Measurements from ENCODE around the gene CHD2. TPM values are rescaled to one million over a fixed set of nuclear protein-coding genes. Genes with fewer than 3 reads are reported as not detected.

CHD2 gene
- total and polyA plus RNA-seq, 2 donors (not counting 3 experiments of a cell fraction or from before 2014, with no cell fraction given) = 53.8 to 97.9 TPM

DNA sequence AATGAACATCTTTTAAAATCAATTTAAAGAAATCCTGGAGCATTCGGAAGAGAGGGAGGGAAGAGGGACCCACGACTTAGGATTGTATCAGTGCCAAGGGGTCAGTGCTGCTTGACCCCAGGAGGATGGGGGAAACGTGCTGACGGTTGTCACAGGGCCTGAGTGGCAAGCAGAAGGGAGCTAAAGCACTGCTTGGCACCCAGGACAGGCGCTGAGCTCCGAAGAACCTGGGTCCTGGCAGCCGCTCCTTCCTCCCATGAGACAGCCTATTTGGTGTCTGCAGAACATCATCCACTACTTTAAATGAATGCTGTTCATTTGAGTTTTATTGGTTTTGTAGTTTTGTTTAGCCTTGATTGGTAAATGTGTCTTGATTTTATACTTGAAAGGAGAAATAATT, 134.4 kb downstream of the CHD2 start:
- Histone ChIP-seq H4K20me1 (replicated peaks; ENCODE audit: control insufficient read depth, extremely low read depth, insufficient read depth, low read length) (no peaks in the 10 kb centered on the region), H3K9ac (replicated peaks; ENCODE audit: extremely low read depth, insufficient read depth, low read length) (no peak overlapping the region), H3K27me3 (ENCODE audit: control insufficient read depth in 2 of 2, insufficient read depth in 2 of 2, low read length in 2 of 2) (no peaks in the 10 kb centered on the region), H2AFZ (ENCODE audit: low read depth, low read length) (no peak overlapping the region), H3K4me1 (ENCODE audit: control insufficient read depth, extremely low read depth, insufficient read depth, low read length) (peaks cover 5% of the 10 kb centered on the region), H3K36me3 (ENCODE audit: control insufficient read depth in 2 of 2, extremely low read depth in 1 of 2, insufficient read depth in 2 of 2, low read length in 2 of 2) (no peaks in the 10 kb centered on the region), H3K27ac (ENCODE audit: insufficient read depth, low read depth, low read length) (no peak overlapping the region), H3K4me2 (ENCODE audit: insufficient read depth, low read length) (no peak overlapping the region), H3K79me2 (ENCODE audit: control insufficient read depth, insufficient read depth, low read length) (no peaks in the 10 kb centered on the region), H3K4me3 (replicated peaks in 1 of 3; ENCODE audit: insufficient read depth in 1 of 3, low read depth in 1 of 3, low read length in 3 of 3) (no peak overlapping the region), H3K9me1 (replicated peaks; ENCODE audit: control insufficient read depth, extremely low read depth, insufficient read depth, low read length) (no peaks in the 10 kb centered on the region), H3K9me3 (replicated peaks; ENCODE audit: control insufficient read depth, insufficient read depth, low read length) (no peaks in the 10 kb centered on the region)
- DNase-seq (ENCODE audit: low read depth, low spot score) (no peak), FAIRE-seq (no peak)
- dilution Hi-C loops (cut with MboI; ENCODE audit: extremely low pct_ligation_motif_present, low sequenced_read_pairs) = no loop called here
- no TSS peak for BruUV-seq (replicated peaks)
- POLR2A ChIA-PET = no interaction called here
- CTCF ChIA-PET = interaction anchor here (4.8 kb wide), 1 partner anchor 1289 kb away, joined by 29 read pairs; no protein-coding TSS in a partner anchor
- TF ChIP-seq JUN (IDR thresholded peaks at IDR 0.05; ENCODE audit: borderline replicate concordance, insufficient read depth, insufficient read length, low read depth) = no peak
- intact Hi-C loops (cut with micrococcal nuclease) = loop anchor here (5.0 kb wide), 2 partner anchors 237 to 963 kb away; no protein-coding TSS in a partner anchor

DNA sequence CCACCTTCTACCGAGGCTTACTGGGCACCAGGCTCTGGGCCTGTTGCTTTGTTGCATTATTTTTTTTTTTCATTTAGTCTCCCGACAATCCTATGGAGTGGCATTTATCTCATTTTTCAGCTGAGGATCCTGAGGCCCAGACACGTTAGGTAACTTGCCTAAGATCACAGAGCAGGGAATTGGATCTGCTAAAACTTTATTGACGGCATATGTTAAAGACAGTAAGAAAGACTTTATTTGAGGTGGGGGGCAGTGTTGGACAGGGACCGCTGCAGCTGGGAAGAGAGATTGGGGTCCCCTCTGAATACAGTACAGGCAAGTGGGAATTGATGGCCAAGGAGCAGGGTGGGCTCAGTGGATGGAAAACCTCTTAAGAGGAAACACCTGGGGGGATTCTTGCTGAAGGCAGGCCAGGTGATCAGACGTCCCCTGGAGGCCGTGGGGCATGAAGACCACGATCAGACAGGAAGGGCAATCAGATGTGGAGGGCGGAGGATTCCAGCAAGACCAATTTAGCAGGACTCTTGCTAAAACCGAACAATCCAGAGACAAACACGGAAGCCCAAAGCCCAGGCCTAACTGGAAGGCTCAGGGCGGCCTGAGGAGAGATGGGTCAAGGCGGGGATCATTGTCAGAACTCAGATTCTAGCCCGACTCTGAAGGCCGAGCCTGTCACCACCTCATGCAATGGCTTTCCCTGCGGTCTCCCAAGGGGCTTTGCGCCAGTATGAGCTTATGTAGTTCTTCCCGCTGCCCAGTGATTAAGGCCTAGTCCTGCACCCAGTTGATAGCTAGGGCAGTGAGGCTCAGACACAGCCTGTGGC, 135.2 kb downstream of the CHD2 start:
- intact Hi-C loops (cut with micrococcal nuclease) (no loop called here), dilution Hi-C loops (cut with MboI; ENCODE audit: extremely low pct_ligation_motif_present, low sequenced_read_pairs) (no loop called here)
- no peak for FAIRE-seq
- Histone ChIP-seq H3K9me3 (replicated peaks; ENCODE audit: control insufficient read depth, insufficient read depth, low read length) (no peaks in the 10 kb centered on the region), H3K27me3 (ENCODE audit: control insufficient read depth in 2 of 2, insufficient read depth in 2 of 2, low read length in 2 of 2) (no peaks in the 10 kb centered on the region), H4K20me1 (replicated peaks; ENCODE audit: control insufficient read depth, extremely low read depth, insufficient read depth, low read length) (no peaks in the 10 kb centered on the region), H3K4me2 (ENCODE audit: insufficient read depth, low read length) (no peak overlapping the region), H3K27ac (ENCODE audit: insufficient read depth, low read depth, low read length) (no peak overlapping the region), H3K9ac (replicated peaks; ENCODE audit: extremely low read depth, insufficient read depth, low read length) (no peak overlapping the region), H3K79me2 (ENCODE audit: control insufficient read depth, insufficient read depth, low read length) (no peaks in the 10 kb centered on the region), H3K4me3 (replicated peaks in 1 of 3; ENCODE audit: insufficient read depth in 1 of 3, low read depth in 1 of 3, low read length in 3 of 3) (no peak overlapping the region), H3K4me1 (ENCODE audit: control insufficient read depth, extremely low read depth, insufficient read depth, low read length) (no peaks in the 10 kb centered on the region), H3K36me3 (ENCODE audit: control insufficient read depth in 2 of 2, extremely low read depth in 1 of 2, insufficient read depth in 2 of 2, low read length in 2 of 2) (no peaks in the 10 kb centered on the region), H2AFZ (ENCODE audit: low read depth, low read length) (no peak overlapping the region), H3K9me1 (replicated peaks; ENCODE audit: control insufficient read depth, extremely low read depth, insufficient read depth, low read length) (no peaks in the 10 kb centered on the region)
- no peak for DNase-seq (ENCODE audit: low read depth, low spot score)
- BruUV-seq (replicated peaks) = no TSS peak
- POLR2A ChIA-PET = no interaction called here
- CTCF ChIA-PET = interaction anchor here (0.7 to 4.8 kb wide), 3 partner anchors 17 to 1289 kb away, joined by 3 to 29 read pairs (median 3); no protein-coding TSS in a partner anchor
- TF ChIP-seq, protein P1, sequence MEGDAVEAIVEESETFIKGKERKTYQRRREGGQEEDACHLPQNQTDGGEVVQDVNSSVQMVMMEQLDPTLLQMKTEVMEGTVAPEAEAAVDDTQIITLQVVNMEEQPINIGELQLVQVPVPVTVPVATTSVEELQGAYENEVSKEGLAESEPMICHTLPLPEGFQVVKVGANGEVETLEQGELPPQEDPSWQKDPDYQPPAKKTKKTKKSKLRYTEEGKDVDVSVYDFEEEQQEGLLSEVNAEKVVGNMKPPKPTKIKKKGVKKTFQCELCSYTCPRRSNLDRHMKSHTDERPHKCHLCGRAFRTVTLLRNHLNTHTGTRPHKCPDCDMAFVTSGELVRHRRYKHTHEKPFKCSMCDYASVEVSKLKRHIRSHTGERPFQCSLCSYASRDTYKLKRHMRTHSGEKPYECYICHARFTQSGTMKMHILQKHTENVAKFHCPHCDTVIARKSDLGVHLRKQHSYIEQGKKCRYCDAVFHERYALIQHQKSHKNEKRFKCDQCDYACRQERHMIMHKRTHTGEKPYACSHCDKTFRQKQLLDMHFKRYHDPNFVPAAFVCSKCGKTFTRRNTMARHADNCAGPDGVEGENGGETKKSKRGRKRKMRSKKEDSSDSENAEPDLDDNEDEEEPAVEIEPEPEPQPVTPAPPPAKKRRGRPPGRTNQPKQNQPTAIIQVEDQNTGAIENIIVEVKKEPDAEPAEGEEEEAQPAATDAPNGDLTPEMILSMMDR (IDR thresholded peaks at IDR 0.05; ENCODE audit: extremely low read depth in 1 of 2, insufficient read depth in 1 of 2, low read depth in 1 of 2, low read length in 2 of 2) = no peak
- no peak for TF ChIP-seq EZH2 (IDR thresholded peaks at IDR 0.05; ENCODE audit: borderline replicate concordance, low read depth, low read length, severe bottlenecking)
- no peak for TF ChIP-seq JUN (IDR thresholded peaks at IDR 0.05; ENCODE audit: borderline replicate concordance, insufficient read depth, insufficient read length, low read depth)
- TF ChIP-seq, protein P2, sequence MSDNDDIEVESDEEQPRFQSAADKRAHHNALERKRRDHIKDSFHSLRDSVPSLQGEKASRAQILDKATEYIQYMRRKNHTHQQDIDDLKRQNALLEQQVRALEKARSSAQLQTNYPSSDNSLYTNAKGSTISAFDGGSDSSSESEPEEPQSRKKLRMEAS (IDR thresholded peaks at IDR 0.05; ENCODE audit: insufficient read depth, insufficient read length) = no peak
- TF ChIP-seq POLR2AphosphoS5 (IDR thresholded peaks at IDR 0.05; ENCODE audit: insufficient read depth, low read depth, low read length) = no peak
- TF ChIP-seq MYC (IDR thresholded peaks at IDR 0.05; ENCODE audit: low read depth, low read length) = no peak
- TF ChIP-seq FOS (IDR thresholded peaks at IDR 0.05; ENCODE audit: borderline replicate concordance, insufficient read depth, low read length) = no peak
- TF ChIP-seq POLR2A (IDR thresholded peaks at IDR 0.05; ENCODE audit: low read depth, low read length) = no peak
- no peak for TF ChIP-seq GATA2 (IDR thresholded peaks at IDR 0.05; ENCODE audit: insufficient read depth, insufficient read length, low read depth, low read length)
